Erythroblast (primary cell): Measurements from ENCODE around the gene ZFC3H1.

ENCODE experiments used
- GATA1 ChIP-seq: IDR thresholded peaks from 2 replicates; pipeline ENCODE4 v1.6.1; 2011; ENCODE audit warnings: low read depth, mild to moderate bottlenecking, control low read depth, low read length, moderate library complexity
- POLR2A ChIP-seq: IDR thresholded peaks from 2 replicates; pipeline ENCODE4 v1.6.1; 2011; ENCODE audit warnings: mild to moderate bottlenecking, low read length

DNA sequence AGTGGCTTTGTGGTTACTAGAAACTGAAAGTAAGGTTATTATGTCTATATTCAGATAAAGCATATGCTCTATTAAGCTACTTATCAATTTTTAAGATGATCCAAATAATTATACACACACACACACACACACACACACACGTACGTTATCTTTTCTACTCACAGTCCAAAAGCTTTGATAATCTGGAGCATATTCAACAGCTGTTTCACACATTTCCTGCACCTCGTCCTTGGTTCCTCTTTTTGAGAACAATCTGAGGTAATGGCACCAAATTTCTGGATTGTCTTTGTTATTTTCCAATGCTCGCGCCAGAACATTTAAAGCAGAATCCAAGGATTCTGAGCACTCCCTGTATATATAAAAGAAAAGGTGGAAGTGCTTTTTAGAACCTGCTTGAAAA lies 37.5 kb downstream of the ZFC3H1 start:
- no peak for TF ChIP-seq POLR2A
- no peak for TF ChIP-seq GATA1
